ENCODE results near the gene ARSD. TPM values are rescaled to one million over a fixed set of nuclear protein-coding genes. Genes with fewer than 3 reads are reported as not detected.

Gene ARSD
- total RNA-seq, 1 experiment from 2014 or later = 12.7 TPM

GRCh38 chrX:2875798-2876399, 53.2 kb downstream of the ARSD start:
- H3K9me3 ChIP-seq (ENCODE audit: control insufficient read depth, insufficient read depth, low read depth, low read length) = no peaks in the 10 kb centered on the region
- H3K27me3 ChIP-seq (ENCODE audit: control insufficient read depth, insufficient read depth, low read length) = no peaks in the 10 kb centered on the region
- H3K36me3 ChIP-seq (ENCODE audit: control insufficient read depth, insufficient read depth, low read length) = no peaks in the 10 kb centered on the region
- no peak for TF ChIP-seq SIN3A (IDR thresholded peaks at IDR 0.05; ENCODE audit: borderline replicate concordance, insufficient read depth, low read depth, low read length)
- TF ChIP-seq TCF7L2 (IDR thresholded peaks at IDR 0.05; ENCODE audit: low read depth, low read length) = no peak
- peak; percentile 67 for TF ChIP-seq CTCF (IDR thresholded peaks at IDR 0.05)
- TF ChIP-seq POLR2AphosphoS5 (IDR thresholded peaks at IDR 0.05; ENCODE audit: low read depth, low read length) = no peak
- BruUV-seq (replicated peaks) = no TSS peak
- POLR2A ChIA-PET = no interaction called here
- no peak overlapping the region for H3K4me3 ChIP-seq (ENCODE audit: low read depth in 2 of 2, low read length in 2 of 2)
- CTCF ChIA-PET = interaction anchor here (0.6 to 0.7 kb wide), 3 partner anchors 218 to 1691 kb away, joined by 3 to 16 read pairs (median 15); no protein-coding TSS in a partner anchor
- no peak overlapping the region for H3K27ac ChIP-seq (ENCODE audit: low read length)
- in situ Hi-C loops (cut with HindIII; ENCODE audit: low pct_unique_long_range_greater_than_20kb, low sequenced_read_pairs) = no loop called here
- ATAC-seq (no peak), DNase-seq (ENCODE audit: low read depth, low spot score) (no peak)
- intact Hi-C loops (cut with micrococcal nuclease; ENCODE audit: unreplicated experiment) = no loop called here
- H3K4me1 ChIP-seq (ENCODE audit: control insufficient read depth, insufficient read depth, low read length) = no peaks in the 10 kb centered on the region

DNA sequence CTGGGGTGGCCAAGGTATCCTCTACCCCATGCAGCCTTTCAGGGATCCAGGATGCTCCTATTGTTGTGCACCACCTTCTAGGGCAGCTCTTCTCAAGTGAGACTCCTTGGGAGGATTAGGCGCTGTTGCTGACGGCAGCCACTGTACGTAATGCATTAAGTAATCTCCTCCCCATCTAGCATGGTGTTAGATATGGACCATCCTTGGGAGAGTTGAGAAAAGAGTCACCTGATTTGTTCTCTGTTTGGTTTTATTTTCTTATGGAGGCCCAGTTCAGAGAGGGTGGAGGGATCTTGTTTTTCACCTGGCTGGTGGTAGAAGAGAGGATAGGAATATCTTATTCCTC, 54.0 kb downstream of the ARSD start:
- CTCF ChIA-PET = interaction anchor here (0.6 to 0.7 kb wide), 3 partner anchors 219 to 1692 kb away, joined by 3 to 16 read pairs (median 15); no protein-coding TSS in a partner anchor

More for the DNA sequence above, 54.0 kb downstream of the ARSD start:
- ATAC-seq (no peak), DNase-seq (ENCODE audit: low read depth, low spot score) (no peak)
- TF ChIP-seq POLR2AphosphoS5 (IDR thresholded peaks at IDR 0.05; ENCODE audit: low read depth, low read length) (no peak), CTCF (IDR thresholded peaks at IDR 0.05) (no peak), REST (IDR thresholded peaks at IDR 0.05; ENCODE audit: insufficient read depth in 1 of 2, low read depth in 2 of 2, low read length in 1 of 2) (no peak), SIN3A (IDR thresholded peaks at IDR 0.05; ENCODE audit: borderline replicate concordance, insufficient read depth, low read depth, low read length) (no peak), TCF7L2 (IDR thresholded peaks at IDR 0.05; ENCODE audit: low read depth, low read length) (no peak)
- no peaks in the 10 kb centered on the region for H3K36me3 ChIP-seq (ENCODE audit: control insufficient read depth, insufficient read depth, low read length)
- H3K4me3 ChIP-seq (ENCODE audit: low read depth in 2 of 2, low read length in 2 of 2) = no peak overlapping the region
- POLR2A ChIA-PET = no interaction called here
- intact Hi-C loops (cut with micrococcal nuclease; ENCODE audit: unreplicated experiment) (no loop called here), in situ Hi-C loops (cut with HindIII; ENCODE audit: low pct_unique_long_range_greater_than_20kb, low sequenced_read_pairs) (no loop called here)
- no TSS peak for BruUV-seq (replicated peaks)
- no peaks in the 10 kb centered on the region for H3K9me3 ChIP-seq (ENCODE audit: control insufficient read depth, insufficient read depth, low read depth, low read length)
- H3K27me3 ChIP-seq (ENCODE audit: control insufficient read depth, insufficient read depth, low read length) = no peaks in the 10 kb centered on the region
- H3K27ac ChIP-seq (ENCODE audit: low read length) = no peak overlapping the region
- no peaks in the 10 kb centered on the region for H3K4me1 ChIP-seq (ENCODE audit: control insufficient read depth, insufficient read depth, low read length)
